ENCODE measurements around the gene BRD7.

DNA sequence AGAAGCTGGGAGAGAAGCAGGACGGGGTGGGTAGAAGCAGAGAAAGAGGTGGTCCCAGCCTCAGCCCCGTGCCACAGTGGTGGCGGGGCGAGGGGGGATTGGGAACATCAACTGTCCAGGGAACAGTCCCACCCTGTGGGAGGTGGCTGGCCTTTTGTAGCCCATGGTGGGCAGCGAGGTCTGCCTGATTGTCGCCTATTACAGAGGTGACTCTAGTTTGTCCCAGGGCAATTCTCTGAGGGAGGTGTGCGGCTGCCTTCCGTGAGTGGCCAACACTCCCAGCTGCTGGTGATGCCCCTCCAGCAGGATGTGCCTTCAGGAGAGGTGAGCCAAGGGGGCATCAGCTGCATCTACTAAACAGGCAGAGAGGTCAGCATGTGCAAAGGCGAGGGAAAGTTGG is 5.0 kb upstream of the BRD7 start:
- TF ChIP-seq SIN3A (IDR thresholded peaks at IDR 0.05; ENCODE audit: low read depth, low read length) = no peak
- TF ChIP-seq POLR2A (IDR thresholded peaks at IDR 0.05; ENCODE audit: low read depth, low read length) = no peak
- TF ChIP-seq, protein P1, sequence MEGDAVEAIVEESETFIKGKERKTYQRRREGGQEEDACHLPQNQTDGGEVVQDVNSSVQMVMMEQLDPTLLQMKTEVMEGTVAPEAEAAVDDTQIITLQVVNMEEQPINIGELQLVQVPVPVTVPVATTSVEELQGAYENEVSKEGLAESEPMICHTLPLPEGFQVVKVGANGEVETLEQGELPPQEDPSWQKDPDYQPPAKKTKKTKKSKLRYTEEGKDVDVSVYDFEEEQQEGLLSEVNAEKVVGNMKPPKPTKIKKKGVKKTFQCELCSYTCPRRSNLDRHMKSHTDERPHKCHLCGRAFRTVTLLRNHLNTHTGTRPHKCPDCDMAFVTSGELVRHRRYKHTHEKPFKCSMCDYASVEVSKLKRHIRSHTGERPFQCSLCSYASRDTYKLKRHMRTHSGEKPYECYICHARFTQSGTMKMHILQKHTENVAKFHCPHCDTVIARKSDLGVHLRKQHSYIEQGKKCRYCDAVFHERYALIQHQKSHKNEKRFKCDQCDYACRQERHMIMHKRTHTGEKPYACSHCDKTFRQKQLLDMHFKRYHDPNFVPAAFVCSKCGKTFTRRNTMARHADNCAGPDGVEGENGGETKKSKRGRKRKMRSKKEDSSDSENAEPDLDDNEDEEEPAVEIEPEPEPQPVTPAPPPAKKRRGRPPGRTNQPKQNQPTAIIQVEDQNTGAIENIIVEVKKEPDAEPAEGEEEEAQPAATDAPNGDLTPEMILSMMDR (IDR thresholded peaks at IDR 0.05 in 2 of 3, conservative IDR thresholded peaks at IDR 0.05 in 1 of 3; ENCODE audit: control insufficient read depth in 2 of 3, extremely low read depth in 1 of 3, insufficient read depth in 1 of 3, low read depth in 3 of 3, low read length in 3 of 3) = no peak
- no peak for TF ChIP-seq ESRRA (IDR thresholded peaks at IDR 0.05; ENCODE audit: low read length)
- TF ChIP-seq ZNF217 (IDR thresholded peaks at IDR 0.05) = no peak

Data from GM12878 (cell line).